Measurements from ENCODE around the gene GPATCH2L.

The GPATCH2L gene

DNA sequence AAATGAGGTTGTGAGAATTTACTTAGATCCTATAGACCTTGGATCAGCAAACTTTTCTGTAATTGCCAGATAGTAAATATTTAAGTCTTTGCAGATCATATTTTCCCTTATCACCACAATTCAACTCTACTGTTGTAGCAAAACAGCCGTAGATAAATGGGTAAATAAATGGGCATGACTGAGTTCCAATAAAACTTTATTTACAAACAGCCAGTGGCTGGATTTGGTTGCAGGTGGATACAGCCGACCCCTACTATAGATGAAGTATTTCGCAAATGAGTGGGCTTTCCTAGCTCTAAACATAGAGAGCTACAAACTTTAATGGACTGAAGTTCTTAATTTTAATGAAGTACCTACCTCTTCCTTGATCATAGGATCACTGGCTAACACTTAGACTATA, 100.7 kb downstream of the GPATCH2L start:
- Histone ChIP-seq H3K4me3 (ENCODE audit: low read depth in 1 of 2, low read length in 1 of 2) (no peak overlapping the region), H3K27me3 (no peaks in the 10 kb centered on the region)

DNA sequence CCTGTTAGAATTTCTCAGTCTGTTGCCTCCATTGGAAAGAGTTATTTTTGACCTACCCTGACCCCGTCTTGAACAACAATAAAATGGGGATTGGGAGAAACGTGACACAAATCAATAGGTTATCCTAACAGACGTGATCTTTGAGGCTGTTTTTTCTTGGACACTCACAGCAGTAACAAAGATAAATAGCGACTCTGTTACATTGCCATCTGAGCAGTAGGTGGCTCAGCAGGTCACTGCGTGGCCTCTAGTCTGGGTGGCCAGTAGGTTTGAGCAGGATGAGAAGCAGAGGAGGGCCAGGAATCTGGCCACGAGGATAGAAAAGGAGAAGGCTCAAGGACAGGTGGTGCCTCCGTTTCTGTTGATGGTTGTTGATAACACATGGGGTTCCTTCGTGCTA, 101.4 kb downstream of the GPATCH2L start:
- no peaks in the 10 kb centered on the region for H3K27me3 ChIP-seq
- TF ChIP-seq, protein P1, sequence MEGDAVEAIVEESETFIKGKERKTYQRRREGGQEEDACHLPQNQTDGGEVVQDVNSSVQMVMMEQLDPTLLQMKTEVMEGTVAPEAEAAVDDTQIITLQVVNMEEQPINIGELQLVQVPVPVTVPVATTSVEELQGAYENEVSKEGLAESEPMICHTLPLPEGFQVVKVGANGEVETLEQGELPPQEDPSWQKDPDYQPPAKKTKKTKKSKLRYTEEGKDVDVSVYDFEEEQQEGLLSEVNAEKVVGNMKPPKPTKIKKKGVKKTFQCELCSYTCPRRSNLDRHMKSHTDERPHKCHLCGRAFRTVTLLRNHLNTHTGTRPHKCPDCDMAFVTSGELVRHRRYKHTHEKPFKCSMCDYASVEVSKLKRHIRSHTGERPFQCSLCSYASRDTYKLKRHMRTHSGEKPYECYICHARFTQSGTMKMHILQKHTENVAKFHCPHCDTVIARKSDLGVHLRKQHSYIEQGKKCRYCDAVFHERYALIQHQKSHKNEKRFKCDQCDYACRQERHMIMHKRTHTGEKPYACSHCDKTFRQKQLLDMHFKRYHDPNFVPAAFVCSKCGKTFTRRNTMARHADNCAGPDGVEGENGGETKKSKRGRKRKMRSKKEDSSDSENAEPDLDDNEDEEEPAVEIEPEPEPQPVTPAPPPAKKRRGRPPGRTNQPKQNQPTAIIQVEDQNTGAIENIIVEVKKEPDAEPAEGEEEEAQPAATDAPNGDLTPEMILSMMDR (IDR thresholded peaks at IDR 0.05), result no peak
- H3K4me3 ChIP-seq (ENCODE audit: low read depth in 1 of 2, low read length in 1 of 2), result no peak overlapping the region
- no peaks in the 10 kb centered on the region for H3K9me3 ChIP-seq
- no peaks in the 10 kb centered on the region for H3K4me1 ChIP-seq (ENCODE audit: control insufficient read depth in 1 of 2, insufficient read depth in 1 of 2, low read depth in 1 of 2, low read length in 1 of 2)
- H3K27ac ChIP-seq, result no peak overlapping the region
- H3K36me3 ChIP-seq, result no peaks in the 10 kb centered on the region

More for the DNA sequence above, 100.7 kb downstream of the GPATCH2L start:
- H3K36me3 ChIP-seq, result no peaks in the 10 kb centered on the region
- no peaks in the 10 kb centered on the region for H3K4me1 ChIP-seq (ENCODE audit: control insufficient read depth in 1 of 2, insufficient read depth in 1 of 2, low read depth in 1 of 2, low read length in 1 of 2)
- no peaks in the 10 kb centered on the region for H3K9me3 ChIP-seq
- H3K27ac ChIP-seq, result no peak overlapping the region
- TF ChIP-seq, protein P1 (IDR thresholded peaks at IDR 0.05), result no peak

GRCh38 chr14:76256545-76256944, 104.8 kb downstream of the GPATCH2L start:
- no peaks in the 10 kb centered on the region for H3K36me3 ChIP-seq
- H3K9me3 ChIP-seq, result no peaks in the 10 kb centered on the region
- H3K4me1 ChIP-seq (ENCODE audit: control insufficient read depth in 1 of 2, insufficient read depth in 1 of 2, low read depth in 1 of 2, low read length in 1 of 2), result no peaks in the 10 kb centered on the region
- no peaks in the 10 kb centered on the region for H3K27me3 ChIP-seq
- no peak overlapping the region for H3K27ac ChIP-seq
- no peak overlapping the region for H3K4me3 ChIP-seq (ENCODE audit: low read depth in 1 of 2, low read length in 1 of 2)
- TF ChIP-seq, protein P1 (IDR thresholded peaks at IDR 0.05), result no peak

DNA sequence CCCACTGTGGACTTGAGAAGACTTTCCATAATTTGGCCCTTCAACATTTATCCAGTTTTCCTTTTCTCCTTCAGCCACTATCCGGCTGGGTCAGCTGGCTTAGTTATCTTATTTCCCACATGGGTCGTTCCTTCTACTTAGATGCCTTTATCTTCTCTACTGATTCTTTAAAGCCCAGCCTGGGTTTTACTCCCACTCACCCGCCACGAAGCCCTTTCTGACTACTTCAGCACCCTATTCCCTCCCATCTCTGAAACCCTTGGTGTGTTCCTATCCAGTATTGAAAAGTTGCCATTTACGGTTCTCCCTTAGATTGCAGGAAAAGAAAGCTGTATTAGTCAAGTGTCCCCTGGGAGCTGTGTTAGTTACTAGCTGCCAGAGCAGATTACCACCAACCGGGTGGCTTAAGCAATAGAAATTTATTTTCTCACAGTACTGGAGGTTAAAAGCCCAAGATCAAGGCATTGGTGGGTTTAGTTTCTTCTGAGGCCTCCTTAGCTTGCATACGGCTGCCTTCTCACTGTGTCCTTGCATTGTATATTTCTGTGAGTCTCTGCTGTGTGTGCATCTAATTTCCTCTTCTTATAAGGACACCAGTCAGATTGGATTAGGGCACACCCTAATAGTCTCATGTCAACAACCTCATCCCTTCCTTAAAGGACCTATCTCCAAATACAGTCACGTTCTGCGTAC, 105.5 kb downstream of the GPATCH2L start:
- no peaks in the 10 kb centered on the region for H3K36me3 ChIP-seq
- H3K9me3 ChIP-seq, result no peaks in the 10 kb centered on the region
- TF ChIP-seq, protein P1 (IDR thresholded peaks at IDR 0.05), result no peak
- no peaks in the 10 kb centered on the region for H3K4me1 ChIP-seq (ENCODE audit: control insufficient read depth in 1 of 2, insufficient read depth in 1 of 2, low read depth in 1 of 2, low read length in 1 of 2)
- no peaks in the 10 kb centered on the region for H3K27me3 ChIP-seq
- H3K4me3 ChIP-seq (ENCODE audit: low read depth in 1 of 2, low read length in 1 of 2), result no peak overlapping the region
- H3K27ac ChIP-seq, result no peak overlapping the region

DNA sequence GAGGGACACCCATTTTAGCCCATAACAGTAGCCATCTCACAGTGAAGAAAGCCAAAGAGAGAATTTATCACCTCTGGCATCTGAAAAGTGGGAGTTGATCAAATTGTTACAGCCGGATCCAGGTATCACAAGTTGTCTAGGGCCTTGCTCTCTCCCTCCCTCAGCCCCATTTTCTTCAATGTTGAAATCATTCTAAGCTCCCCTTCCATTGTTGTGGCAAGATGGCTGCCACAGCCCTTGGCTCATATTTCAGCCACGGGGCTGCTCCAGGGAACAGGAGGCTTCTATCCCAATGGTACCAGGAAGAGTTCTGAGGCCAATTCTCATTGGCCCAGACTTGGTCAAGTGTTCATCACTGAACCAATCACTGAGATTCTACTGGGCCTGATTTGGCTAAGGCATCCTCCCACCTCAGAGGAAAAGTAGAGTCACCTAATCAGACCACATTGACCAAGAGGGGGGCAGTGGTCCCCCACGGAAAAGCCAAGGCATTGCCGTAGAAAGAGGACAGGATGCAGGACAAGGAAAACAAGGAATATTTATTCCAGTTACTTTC, 106.2 kb downstream of the GPATCH2L start:
- Histone ChIP-seq H3K27me3 (peaks cover 2% of the 10 kb centered on the region), H3K36me3 (no peaks in the 10 kb centered on the region), H3K9me3 (no peaks in the 10 kb centered on the region), H3K27ac (no peak overlapping the region), H3K4me3 (ENCODE audit: low read depth in 1 of 2, low read length in 1 of 2) (no peak overlapping the region), H3K4me1 (ENCODE audit: control insufficient read depth in 1 of 2, insufficient read depth in 1 of 2, low read depth in 1 of 2, low read length in 1 of 2) (no peaks in the 10 kb centered on the region)
- TF ChIP-seq, protein P1 (IDR thresholded peaks at IDR 0.05), result no peak

Measured in neutrophil (primary cell).